ENCODE data around the gene FXYD6. TPM values are rescaled to one million over a fixed set of nuclear protein-coding genes. Genes with fewer than 3 reads are reported as not detected.

FXYD6 gene
- total RNA-seq, 1 experiment from 2014 or later, result 1.0 TPM

- TF ChIP-seq CTCF (IDR thresholded peaks at IDR 0.05; ENCODE audit: insufficient read depth in 1 of 2, low read depth in 1 of 2, low read length in 1 of 2, severe bottlenecking in 1 of 2, unreplicated experiment in 1 of 2), result no peak
- no TSS peak for BruUV-seq (replicated peaks)
- no peaks in the 10 kb centered on the region for H3K4me1 Mint-ChIP-seq (ENCODE audit: low read depth, unreplicated experiment)
Observed at GRCh38 chr11:117919341-117919740, 42.9 kb upstream of the FXYD6 start.

GRCh38 chr11:117918366-117919255 lies 42.2 kb upstream of the FXYD6 start:
- H3K36me3 Mint-ChIP-seq (ENCODE audit: insufficient read depth, unreplicated experiment), result peaks cover 5% of the 10 kb centered on the region
- no peak overlapping the region for H3K27ac Mint-ChIP-seq (ENCODE audit: unreplicated experiment)
- POLR2A ChIA-PET, result interaction anchor here (0.6 kb wide), 1 partner anchor 13 kb away, joined by 3 read pairs; no protein-coding TSS in a partner anchor
- no peak overlapping the region for H3K4me3 Mint-ChIP-seq (ENCODE audit: unreplicated experiment)
- CTCF ChIA-PET, result interaction anchor here (0.6 to 3.3 kb wide), 3 partner anchors 28 to 1296 kb away, joined by 3 to 18 read pairs (median 3); no protein-coding TSS in a partner anchor
- no peaks in the 10 kb centered on the region for H3K4me1 Mint-ChIP-seq (ENCODE audit: low read depth, unreplicated experiment)
- Histone ChIP-seq H3K4me1 (no peaks in the 10 kb centered on the region; the same call in 1 of the 2 replicates), H3K9me3 (no peaks in the 10 kb centered on the region), H3K4me3 (ENCODE audit: low read depth, low read length) (no peak overlapping the region), H3K36me3 (ENCODE audit: control insufficient read depth, insufficient read depth, low read length) (peaks cover 3% of the 10 kb centered on the region; the same call in 1 of the 2 replicates), H3K27me3 (replicated peaks; ENCODE audit: control insufficient read depth, insufficient read depth, low read length) (no peaks in the 10 kb centered on the region)
- no peaks in the 10 kb centered on the region for H3K27me3 Mint-ChIP-seq (ENCODE audit: insufficient read depth, unreplicated experiment)
- TF ChIP-seq CTCF (IDR thresholded peaks at IDR 0.05; ENCODE audit: insufficient read depth in 1 of 2, low read depth in 1 of 2, low read length in 1 of 2, severe bottlenecking in 1 of 2, unreplicated experiment in 1 of 2), result no peak
- DNase-seq, result peak in 1 of 2 experiments; percentile 39
- intact Hi-C loops (cut with micrococcal nuclease; ENCODE audit: unreplicated experiment), result no loop called here
- no TSS peak for BruUV-seq (replicated peaks)
- no peaks in the 10 kb centered on the region for H3K9me3 Mint-ChIP-seq (ENCODE audit: unreplicated experiment)

More at GRCh38 chr11:117919341-117919740, 42.9 kb upstream of the FXYD6 start:
- CTCF ChIA-PET, result interaction anchor here (1.5 to 3.3 kb wide), 2 partner anchors 28 to 112 kb away, joined by 3 to 18 read pairs; no protein-coding TSS in a partner anchor
- Mint-ChIP-seq H3K36me3 (ENCODE audit: insufficient read depth, unreplicated experiment) (peaks cover 5% of the 10 kb centered on the region), H3K9me3 (ENCODE audit: unreplicated experiment) (no peaks in the 10 kb centered on the region), H3K4me3 (ENCODE audit: unreplicated experiment) (no peak overlapping the region), H3K27me3 (ENCODE audit: insufficient read depth, unreplicated experiment) (no peaks in the 10 kb centered on the region), H3K27ac (ENCODE audit: unreplicated experiment) (no peak overlapping the region)
- Histone ChIP-seq H3K36me3 (ENCODE audit: control insufficient read depth, insufficient read depth, low read length) (no peaks in the 10 kb centered on the region), H3K4me3 (ENCODE audit: low read depth, low read length) (no peak overlapping the region), H3K4me1 (no peaks in the 10 kb centered on the region; the same call in 1 of the 2 replicates), H3K9me3 (no peaks in the 10 kb centered on the region), H3K27me3 (replicated peaks; ENCODE audit: control insufficient read depth, insufficient read depth, low read length) (no peaks in the 10 kb centered on the region)
- intact Hi-C loops (cut with micrococcal nuclease; ENCODE audit: unreplicated experiment), result no loop called here
- peak in 1 of 2 experiments; percentile 8 for DNase-seq
- POLR2A ChIA-PET, result no interaction called here

GRCh38 chr11:117917591-117918151 lies 41.2 kb upstream of the FXYD6 start:
- H3K27me3 Mint-ChIP-seq (ENCODE audit: insufficient read depth, unreplicated experiment), result no peaks in the 10 kb centered on the region
- H3K9me3 Mint-ChIP-seq (ENCODE audit: unreplicated experiment), result no peaks in the 10 kb centered on the region
- no peaks in the 10 kb centered on the region for H3K9me3 ChIP-seq
- H3K36me3 Mint-ChIP-seq (ENCODE audit: insufficient read depth, unreplicated experiment), result peaks cover 10% of the 10 kb centered on the region
- no peaks in the 10 kb centered on the region; the same call in 1 of the 2 replicates for H3K4me1 ChIP-seq
- peak in 1 of 2 experiments; percentile 22 for DNase-seq
- no peaks in the 10 kb centered on the region for H3K27me3 ChIP-seq (replicated peaks; ENCODE audit: control insufficient read depth, insufficient read depth, low read length)
- no peaks in the 10 kb centered on the region for H3K4me1 Mint-ChIP-seq (ENCODE audit: low read depth, unreplicated experiment)
- H3K4me3 ChIP-seq (ENCODE audit: low read depth, low read length), result no peak overlapping the region
- no peak overlapping the region for H3K4me3 Mint-ChIP-seq (ENCODE audit: unreplicated experiment)
- POLR2A ChIA-PET, result no interaction called here
- BruUV-seq (replicated peaks), result no TSS peak
- H3K36me3 ChIP-seq (ENCODE audit: control insufficient read depth, insufficient read depth, low read length), result peaks cover 3% of the 10 kb centered on the region; the same call in 1 of the 2 replicates
- intact Hi-C loops (cut with micrococcal nuclease; ENCODE audit: unreplicated experiment), result no loop called here
- CTCF ChIA-PET, result interaction anchor here (1.7 to 3.3 kb wide), 2 partner anchors 11 to 29 kb away, joined by 4 to 18 read pairs; no protein-coding TSS in a partner anchor
- TF ChIP-seq CTCF (IDR thresholded peaks at IDR 0.05; ENCODE audit: insufficient read depth in 1 of 2, low read depth in 1 of 2, low read length in 1 of 2, severe bottlenecking in 1 of 2, unreplicated experiment in 1 of 2), result no peak
- no peak overlapping the region for H3K27ac Mint-ChIP-seq (ENCODE audit: unreplicated experiment)

Measured in Caco-2 (cell line).